HG02852 (cell line): ENCODE results near the gene HEATR1.
"Not testable (repeated sequence)": the region's sequence is repeated elsewhere in the genome, so short reads cannot be mapped to it uniquely, and the experiment has no call there.

Source experiments
- ATAC-seq: cut with Tn5 transposase; IDR thresholded peaks from one replicate; pipeline ENCODE4 v1.9.1; 2021; ENCODE audit warnings: mild to moderate bottlenecking, moderate library complexity; ENCODE audit not compliant: unreplicated experiment

Gene HEATR1

DNA sequence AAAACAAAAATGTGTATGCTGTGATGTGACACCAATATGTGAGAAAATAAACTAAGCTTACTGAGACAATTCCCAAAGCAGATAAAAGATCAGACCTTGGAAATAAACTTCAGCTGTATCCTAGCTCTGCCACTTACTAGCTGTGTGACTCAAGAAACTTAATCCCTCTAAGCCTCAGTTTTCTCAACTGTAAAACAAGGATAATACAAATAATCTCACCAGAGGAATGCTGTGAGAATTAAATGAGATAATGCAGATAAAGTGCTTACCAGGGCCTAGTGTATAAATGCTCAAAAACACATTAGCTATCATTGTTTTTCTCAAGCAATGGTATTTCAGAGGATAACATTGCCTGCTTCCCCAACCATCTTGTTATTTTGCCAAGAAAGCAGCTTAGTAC, 2.1 kb downstream of the HEATR1 start:
- ATAC-seq = no peak

DNA sequence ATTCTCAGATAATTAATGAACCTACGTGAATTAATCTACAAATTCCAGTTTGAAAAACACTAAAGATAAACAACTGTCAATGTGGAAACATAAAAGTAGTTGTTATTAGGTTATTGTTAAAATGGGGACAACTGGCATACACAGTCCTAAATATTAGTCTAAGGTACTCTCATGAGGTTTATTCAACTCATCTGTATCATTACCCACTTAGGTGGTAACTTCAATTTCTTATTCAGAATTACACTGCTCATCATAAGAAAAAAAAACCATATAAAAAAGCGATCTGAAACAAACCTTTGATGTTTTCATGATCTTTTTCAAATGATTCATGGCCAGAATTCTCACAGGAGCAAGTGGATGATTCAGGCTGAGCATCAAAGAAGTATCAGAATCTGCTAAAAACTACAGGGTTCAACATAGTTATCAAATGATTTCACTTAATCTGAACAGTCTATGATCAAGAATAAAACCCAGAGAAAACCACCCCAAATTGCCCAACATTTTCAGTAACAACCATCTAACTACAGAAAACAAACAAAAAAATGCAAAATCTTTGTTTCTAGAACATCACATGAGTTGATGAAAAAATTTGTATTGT, 13.7 kb downstream of the HEATR1 start:
- ATAC-seq = no peak

DNA sequence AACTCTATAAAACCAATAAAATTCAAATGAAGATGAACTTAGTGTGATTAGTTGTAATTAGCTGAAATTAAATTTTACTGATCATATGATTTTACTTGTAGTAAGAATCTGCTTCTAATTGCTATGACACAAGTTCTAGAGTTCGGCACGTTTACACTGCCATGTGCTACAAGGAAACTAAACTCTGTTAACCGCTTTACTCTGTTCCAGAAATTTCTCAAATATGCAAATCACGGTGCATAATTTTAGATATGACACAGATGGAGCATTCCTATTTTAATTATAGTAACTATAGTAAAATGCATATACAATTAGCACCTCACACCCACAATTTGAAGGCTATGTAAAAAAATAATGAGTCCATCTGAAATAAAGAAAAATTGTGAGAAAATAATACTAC, 14.8 kb downstream of the HEATR1 start:
- no peak for ATAC-seq

DNA sequence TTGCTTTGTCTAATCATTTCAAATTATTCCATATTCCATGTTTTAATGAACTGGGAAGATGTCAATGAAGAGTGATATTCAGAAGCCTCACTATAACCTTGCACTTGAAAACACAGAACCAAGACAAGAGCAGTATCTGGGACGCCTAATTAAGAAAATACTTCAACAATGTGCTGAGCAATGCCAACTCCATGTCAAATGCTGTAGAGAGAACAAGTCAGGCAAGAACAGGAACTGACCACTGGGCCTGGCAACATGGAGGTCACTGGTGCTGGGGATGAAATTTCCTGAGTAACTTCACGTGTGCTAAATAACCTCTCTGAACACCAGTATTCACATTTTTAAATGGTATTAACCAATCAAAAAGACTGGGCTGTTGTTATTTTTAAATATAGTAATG, 22.8 kb downstream of the HEATR1 start:
- no peak for ATAC-seq

DNA sequence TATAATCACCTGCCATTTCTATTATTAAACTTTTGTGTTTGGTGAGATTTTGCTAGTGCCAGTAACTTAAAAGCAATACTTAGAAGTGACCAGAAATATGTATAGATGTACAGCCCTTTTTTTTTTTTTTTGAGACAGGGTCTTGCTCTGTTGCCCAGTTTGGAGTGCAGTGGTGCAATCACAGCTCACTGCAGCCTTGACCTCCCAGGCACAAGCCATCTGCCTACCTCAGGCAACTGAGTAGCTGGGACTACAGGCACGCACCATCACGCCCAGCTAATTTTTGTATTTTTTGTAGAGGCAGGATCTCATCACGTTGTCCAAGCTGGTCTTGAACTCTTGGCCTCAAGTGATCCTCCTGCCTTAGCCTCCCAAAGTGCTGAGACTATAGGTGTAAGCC, 23.9 kb downstream of the HEATR1 start:
- ATAC-seq = not testable (repeated sequence)

DNA sequence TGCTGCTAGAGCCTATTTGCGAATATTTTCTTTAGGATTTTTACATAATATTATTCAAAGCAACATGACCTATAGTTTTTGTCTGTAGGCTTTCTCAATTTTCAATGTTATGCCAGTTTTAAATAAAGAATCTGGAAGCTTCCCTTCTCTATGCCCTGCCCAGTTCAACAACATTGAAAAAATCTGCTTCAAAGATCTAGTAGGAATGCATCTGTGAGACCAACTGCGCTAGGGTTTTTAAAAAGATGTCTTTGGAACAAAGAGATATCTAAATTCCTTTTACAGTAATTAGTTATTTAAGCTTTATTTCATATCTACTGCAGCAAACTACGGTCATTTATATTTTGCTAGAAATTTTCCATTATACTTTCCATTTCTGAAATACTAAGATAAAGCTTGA, 25.7 kb downstream of the HEATR1 start:
- no peak for ATAC-seq

DNA sequence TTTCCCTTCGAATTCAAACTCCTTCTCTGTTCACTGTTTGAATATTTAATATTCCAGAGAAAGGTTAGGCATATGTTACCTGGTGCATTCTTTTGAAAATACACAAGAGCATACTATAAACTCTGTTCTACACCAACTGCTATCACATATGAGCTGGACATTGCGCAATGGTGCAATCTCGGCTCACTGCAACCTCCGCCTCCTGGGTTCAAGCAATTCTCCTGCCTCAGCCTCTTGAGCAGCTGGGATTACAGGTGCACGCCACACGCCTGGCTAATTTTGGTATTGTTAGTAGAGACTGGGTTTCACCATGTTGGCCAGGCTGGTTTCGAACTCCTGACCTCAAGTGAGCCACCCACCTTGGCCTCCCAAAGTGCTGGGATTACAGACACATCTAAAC, 27.3 kb downstream of the HEATR1 start:
- ATAC-seq = not testable (repeated sequence)

DNA sequence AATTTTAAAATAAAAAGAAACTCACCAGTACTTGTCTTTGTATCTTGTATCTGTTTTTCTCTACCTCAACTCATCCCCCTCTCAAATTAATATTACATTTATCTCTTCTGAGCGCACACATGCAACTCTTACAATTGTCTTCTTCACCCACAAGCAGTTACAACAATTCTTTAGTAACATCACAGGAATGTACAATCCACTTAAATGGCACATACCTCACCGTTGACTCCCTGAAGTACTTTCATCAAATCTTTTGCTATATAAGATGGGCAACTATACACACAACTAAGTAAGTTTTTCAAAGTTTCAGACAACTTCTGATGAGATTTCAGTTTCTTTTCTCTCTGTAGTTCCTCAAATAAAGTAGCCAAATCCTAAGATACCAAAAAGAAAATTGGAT, 28.3 kb downstream of the HEATR1 start:
- no peak for ATAC-seq

DNA sequence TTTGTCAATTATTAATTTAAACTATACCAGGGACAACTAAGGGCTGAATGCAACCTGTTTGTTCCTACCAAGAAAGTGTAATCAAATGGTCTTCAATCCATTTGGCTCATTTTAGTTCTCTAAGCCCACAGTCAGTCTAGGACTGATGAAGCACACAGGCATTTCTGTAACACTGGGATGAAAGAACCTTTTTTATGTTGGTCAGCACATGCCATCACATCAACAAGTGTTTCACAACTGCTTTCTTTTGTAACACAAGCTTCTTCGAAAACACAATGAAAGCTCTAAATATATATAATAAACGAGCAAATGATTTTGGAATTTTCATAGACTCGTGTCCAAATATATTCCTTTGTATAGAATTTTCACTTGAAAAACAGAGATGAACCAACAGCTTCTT, 28.8 kb downstream of the HEATR1 start:
- ATAC-seq = no peak

DNA sequence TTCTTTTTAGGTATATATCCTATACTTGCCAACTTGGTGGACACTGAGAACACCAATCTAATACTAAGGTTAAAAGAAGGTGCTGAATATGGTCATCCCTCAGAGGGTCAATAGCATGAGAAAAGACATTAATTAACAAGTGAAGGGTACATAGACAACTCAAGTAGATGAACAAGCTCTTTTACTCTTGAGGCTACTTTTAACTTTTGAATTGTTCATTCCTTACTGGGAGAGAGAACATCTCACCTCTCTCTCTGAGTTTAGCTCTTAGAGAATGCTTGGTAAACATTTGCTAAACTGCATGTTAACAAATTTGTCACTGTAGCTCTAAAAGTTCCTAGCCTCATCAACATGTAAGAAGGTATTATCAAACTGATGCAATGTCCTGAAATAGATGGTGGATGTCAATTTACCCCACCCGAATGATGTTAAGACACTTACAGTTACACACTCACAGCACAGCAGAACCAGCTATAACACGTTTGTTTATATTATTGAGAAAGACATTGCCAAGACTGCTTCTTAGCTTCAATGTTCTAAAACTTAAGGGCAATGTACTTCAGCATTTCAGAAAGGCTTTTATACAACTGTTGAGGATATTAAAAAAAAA, 35.9 kb downstream of the HEATR1 start:
- ATAC-seq = no peak

DNA sequence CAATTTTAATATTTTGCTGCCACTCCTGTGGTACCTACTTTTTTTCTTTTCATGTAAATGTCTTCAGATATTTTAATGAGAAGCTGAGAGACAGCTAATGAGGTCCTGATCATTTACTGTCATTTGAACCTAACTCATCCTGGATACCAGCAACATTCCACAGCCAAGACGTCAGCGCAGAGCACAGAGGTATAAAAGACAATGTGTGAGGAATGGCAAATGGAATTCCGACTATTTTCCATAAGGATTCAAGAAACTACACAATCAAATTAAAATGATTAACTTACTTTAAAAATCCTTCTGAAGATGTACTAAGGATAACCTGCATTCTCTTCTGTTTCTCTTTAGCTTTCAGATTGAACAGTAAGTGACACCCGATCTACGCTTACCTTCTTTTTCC, 38.8 kb downstream of the HEATR1 start:
- no peak for ATAC-seq

DNA sequence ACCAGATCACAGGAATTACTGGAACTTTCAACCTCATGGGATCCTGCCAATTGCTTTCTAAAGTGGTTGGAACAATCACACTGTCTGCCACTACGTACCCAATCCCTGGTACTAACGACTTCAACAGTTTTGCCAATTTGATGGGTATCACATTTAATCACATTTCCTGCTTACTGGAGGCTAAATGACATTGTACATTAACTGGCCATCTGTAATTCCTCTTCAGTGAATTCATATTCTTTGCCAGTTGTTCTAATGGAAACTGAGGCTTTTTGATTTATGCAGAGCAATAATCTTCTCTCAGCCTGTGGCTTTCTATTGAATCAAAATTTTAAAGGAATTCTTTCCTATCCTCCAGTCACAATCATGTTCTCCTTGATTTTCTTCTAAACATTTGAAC, 42.3 kb downstream of the HEATR1 start:
- ATAC-seq = no peak

DNA sequence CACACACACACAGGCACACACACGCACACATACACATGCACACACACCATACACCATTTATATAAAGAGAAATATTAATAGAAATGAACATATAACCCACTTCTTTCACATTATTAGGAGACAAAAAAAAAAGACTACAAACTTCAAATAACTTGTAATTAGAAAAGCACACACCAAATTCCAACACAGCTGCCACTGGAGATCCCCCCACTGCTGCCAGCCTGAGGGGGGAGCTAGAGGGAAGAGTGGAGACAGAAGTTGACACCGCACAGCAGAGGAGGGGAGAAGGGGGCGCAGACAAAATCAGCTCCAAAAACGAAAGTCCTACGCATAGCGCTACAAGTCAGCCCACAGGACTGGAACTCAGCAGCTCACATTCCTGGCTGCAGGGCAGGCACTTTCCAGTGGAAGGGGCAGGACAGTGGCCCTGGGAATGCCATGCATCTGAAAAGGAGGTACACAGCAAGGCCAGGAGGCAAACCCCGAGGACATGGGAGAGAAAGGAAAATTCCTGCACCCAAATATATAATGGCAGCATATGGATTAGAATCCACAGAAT, 44.0 kb downstream of the HEATR1 start:
- ATAC-seq = no peak

DNA sequence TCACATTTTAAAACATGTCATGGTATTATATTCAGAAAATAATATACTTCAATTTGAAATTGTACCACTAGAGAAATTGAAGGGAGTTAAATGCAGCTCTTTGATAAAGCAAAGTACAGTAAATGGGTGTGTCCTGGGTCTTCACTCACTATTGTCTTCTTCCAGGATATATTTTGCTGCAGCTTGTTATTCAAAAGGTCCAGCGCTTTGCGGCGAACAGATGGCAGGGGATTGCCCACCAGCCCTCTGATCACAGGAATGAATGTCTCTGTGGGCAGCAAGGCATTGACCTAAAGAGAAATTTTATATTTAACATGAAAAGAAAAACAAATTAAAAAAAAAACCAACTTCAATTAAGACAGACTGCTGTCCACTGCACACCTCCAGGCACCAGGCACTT, 45.5 kb downstream of the HEATR1 start:
- ATAC-seq = no peak

DNA sequence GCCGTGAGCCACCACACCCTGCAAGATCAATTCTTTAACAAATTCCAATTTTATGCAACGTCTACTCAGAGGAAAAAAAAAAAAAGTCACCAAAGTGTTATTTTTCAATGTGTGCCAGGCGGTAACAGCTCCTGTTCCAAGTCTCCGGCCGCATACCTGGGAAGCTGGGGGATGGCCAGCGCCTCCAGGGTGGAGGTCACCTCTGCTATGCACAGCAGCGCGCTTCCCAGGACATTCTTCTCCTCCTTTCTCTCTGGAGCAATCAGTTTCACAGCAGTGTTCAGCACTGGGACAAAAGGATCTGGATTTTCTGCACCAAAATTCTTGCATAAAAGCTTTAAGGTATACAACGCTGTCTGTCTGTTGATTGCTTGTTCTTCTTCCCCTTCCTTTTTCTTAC, 46.2 kb downstream of the HEATR1 start:
- no peak for ATAC-seq

DNA sequence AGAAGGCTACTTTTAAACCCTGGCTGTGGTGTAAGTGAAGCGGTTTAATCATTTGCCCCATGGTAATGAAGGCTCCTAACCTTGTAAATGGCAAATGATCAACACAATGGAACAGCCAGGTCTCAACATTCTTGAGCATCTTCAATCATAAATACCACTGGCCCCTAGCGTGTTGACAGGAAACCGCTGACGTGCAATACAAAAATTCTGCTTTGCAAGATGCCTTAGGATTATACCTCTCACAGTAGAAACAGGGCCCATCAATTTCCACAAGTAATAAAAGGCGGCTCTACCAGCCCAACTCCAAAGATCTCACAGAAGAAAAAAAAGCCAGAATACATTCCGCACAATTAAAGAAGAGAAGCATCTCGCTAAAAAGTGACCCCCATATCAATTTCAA, 47.7 kb downstream of the HEATR1 start:
- ATAC-seq = no peak

DNA sequence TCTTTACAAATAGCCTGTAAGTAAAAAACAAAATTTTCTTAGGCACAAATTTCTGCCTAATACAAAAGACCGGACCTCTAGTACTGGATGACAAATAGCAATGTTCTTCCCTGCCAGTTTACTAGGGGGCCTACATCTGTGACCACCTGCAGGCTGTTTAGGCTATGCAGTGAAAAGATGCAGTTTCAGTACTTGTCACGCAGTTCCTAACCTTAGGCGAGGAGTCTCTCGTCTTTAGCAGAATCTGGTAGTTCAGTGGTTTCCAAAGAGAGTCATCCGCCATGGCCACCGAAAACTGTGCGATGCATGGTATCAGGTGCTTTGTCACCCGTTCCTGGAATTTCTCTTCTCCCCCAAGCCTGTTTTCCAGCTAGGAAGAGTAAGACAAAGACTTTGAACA, 50.9 kb downstream of the HEATR1 start:
- no peak for ATAC-seq

DNA sequence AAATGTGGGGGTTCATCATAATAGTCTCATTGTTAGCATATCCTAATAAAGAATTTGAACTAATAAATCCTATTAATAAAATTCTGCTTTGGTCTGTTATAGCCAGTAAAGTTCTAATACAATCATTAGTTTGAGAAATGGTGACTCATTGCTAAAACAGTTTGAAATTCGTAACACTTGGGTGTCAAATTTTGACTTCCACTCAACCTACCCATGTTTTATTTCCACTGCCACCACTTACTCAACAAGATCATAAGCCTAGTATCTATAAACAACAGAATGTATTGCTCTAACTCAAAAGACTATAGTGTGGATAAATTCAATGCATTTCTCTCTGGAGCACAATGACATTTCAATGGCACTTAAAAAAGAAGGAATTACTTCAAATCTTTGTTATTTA, 51.4 kb downstream of the HEATR1 start:
- no peak for ATAC-seq

DNA sequence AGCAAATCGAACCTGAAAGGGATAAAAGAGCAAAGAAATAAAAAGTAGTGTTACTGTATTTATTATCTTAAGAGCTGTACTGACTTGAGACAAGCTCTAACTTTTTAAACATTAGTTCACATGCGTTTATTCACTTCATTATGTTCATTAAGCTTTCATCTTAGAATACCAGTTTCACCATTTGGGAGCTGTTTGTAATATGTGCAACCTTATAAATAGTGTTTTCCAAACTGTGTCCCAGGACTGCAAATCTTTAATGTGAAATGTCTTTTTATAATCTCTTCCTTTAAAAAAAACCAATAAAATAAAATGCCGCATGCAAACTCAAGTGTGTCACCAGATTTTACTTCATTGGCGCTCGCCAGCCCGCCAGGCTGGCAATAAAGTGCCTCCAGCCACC, 52.2 kb downstream of the HEATR1 start:
- no peak for ATAC-seq

DNA sequence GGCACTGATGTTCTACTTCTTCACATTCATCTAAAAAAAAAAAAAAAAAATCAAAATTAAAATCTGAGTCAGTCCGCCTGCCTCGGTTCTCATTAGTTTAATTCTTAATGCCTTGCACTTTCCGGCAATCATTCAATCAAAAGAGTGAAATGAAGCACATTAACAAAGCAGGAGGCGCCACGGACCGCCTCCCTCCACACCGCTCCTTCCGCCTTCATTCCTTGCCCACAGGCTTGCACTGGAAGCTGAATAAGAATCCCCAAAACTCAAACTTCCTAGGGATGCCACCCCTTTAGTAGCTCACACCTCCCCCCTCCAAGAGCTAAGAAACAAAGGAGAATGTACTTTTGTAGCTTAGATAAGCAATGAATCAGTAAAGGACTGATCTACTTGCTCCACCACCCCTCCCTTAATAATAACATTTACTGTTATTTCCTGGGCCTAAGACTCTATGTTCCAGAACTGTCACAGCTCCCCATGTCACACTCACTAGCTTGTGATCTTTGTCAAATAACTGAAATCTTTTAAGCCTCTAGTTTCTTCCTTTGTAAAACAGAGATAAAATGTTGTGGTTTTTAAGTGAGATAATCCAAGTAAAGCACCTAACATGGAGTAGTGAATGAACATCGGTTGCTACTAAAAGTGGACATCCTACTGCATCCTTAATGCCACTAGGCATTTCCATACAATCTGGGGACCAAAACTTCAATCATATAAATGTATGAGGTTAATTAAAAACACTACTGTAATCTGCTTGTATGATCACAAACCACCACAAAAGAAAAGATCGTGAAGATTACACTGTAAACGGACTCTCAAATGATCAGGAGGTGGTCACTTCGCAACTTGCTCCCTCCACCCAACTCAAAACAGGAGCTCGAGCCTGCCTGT, 53.1 kb downstream of the HEATR1 start:
- no peak for ATAC-seq

DNA sequence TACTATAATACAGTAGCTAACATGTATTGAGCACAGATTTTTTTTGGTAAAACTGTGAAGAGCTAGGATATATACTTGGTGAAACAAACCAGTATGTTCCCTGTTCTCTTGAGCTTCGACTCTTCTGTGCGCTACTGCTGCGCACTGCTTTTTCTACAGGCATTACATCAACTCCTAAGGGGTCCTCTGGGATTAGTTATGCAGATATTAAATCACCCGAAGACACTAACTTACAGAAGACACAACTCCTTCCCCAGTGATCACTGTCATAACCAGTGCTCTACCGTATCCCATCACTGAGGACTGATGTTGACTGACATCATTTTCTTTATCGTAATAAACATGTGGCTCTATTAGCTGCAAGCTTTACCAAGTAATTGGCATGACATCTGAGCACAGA, 55.9 kb downstream of the HEATR1 start:
- no peak for ATAC-seq

DNA sequence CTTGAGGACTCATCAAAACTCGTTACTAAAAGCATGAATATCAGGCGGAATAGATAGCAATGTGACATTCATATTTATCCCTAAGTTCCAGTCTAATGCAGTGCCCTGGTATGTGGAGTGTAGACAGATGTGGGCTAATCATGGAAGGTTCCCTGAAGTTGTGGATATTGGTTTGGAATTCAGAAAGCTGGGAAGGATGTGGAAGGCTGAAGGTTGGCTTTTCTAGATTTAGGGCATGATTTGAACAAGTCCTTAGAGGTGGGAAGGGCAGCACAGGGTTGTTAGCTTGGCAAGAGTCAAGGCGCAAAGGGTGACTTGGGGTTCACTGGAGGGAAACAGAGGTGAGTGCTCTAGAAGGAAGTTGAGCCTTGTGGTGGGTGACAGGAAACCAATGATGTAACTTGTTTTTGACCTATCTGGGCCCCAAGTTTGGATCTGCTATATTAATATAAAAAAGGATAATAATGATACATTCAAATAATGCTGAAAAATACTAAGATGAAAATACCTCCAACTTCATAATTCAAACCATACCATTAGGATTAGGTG, 58.6 kb downstream of the HEATR1 start:
- ATAC-seq = no peak
